GM19240 (cell line): Measurements from ENCODE around the gene ARAP1.

ENCODE experiments used
- DNase-seq: peaks from one replicate; pipeline ENCODE4 v3.0.0; 2011; ENCODE audit warnings: low spot score; ENCODE audit not compliant: insufficient read length

ARAP1 gene

GRCh38 chr11:72642043-72642883, 109.9 kb downstream of the ARAP1 start:
- no peak for DNase-seq

- no peak for DNase-seq
Measured at GRCh38 chr11:72641522-72642042, 110.6 kb downstream of the ARAP1 start.

- DNase-seq: no peak
Measured at GRCh38 chr11:72639502-72640375, 112.5 kb downstream of the ARAP1 start.

GRCh38 chr11:72637926-72638325, 114.3 kb downstream of the ARAP1 start:
- no peak for DNase-seq

GRCh38 chr11:72637198-72637597, 115.0 kb downstream of the ARAP1 start:
- no peak for DNase-seq

- no peak for DNase-seq
Measured at GRCh38 chr11:72636376-72636775, 115.8 kb downstream of the ARAP1 start.

GRCh38 chr11:72635933-72636332, 116.3 kb downstream of the ARAP1 start:
- DNase-seq: no peak

GRCh38 chr11:72635309-72635915, 116.8 kb downstream of the ARAP1 start:
- no peak for DNase-seq
